ENCODE results near the gene MASP1.

MASP1 gene

DNA sequence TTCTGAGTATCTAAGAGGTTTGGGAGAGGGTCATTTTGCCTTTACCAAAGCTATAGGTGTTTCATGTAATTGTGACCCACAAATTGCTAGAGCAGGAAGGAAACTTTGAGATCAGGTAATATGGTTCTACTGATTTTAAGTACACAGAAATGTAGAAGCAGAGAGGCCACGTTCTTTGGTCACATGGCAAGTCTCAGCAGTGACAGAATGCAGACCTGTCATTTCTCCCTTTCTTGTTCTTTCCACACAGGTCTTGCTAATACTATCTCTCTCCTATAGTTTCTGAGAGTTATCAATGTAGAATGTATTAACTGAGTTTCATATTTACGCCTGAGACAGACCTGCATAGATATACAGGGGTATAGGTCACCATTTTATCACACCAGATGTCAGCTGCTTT lies 105.2 kb downstream of the MASP1 start:
- DNase-seq (ENCODE audit: low spot score), result no peak

GRCh38 chr3:187185759-187186158 lies 105.8 kb downstream of the MASP1 start:
- DNase-seq (ENCODE audit: low spot score), result no peak

Measured in activated CD4-positive, alpha-beta T cell treated with anti-CD3 and anti-CD28 coated beads, Interleukin-2, Interleukin-4, amounts not matched to agents 100 ng/mL and 50 ng/mL, durations not matched to agents 16 hours and 8 hours (primary cell).